ENCODE measurements around the gene RILPL1. TPM values are rescaled to one million over a fixed set of nuclear protein-coding genes. Genes with fewer than 3 reads are reported as not detected.
A peak's percentile ranks its signal among the peaks of the same experiment; 100 is the strongest.
"Not testable (repeated sequence)": the region's sequence is repeated elsewhere in the genome, so short reads cannot be mapped to it uniquely, and the experiment has no call there.

RILPL1 gene
- polyA plus RNA-seq, 2 donors = 5.6 to 7.3 TPM

DNA sequence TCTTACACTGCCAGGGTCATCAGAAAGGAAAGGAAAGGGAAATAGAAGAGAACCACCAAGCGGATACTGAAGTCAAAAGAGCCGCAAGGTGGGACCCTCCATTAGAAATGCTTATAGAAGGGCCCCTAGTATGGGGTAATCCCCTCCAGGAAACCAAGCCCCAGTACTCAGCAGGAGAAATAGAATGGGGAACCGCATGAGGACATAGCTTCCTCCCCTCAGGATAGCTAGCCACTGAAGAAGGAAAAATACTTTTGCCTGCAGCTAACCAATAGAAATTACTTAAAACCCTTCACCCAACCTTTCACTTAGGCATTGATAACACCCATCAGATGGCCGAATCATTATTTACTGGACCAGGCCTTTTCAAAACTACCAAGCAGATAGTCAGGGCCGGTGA, 21.3 kb upstream of the RILPL1 start:
- H3K9me3 ChIP-seq (ENCODE audit: control insufficient read depth in 2 of 2, insufficient read depth in 1 of 2, low read depth in 1 of 2, low read length in 1 of 2); H3K36me3 ChIP-seq (ENCODE audit: control insufficient read depth in 2 of 2, insufficient read depth in 2 of 2, low read length in 1 of 2); H3K4me3 ChIP-seq (ENCODE audit: low read depth in 1 of 2, low read length in 2 of 2); H3K4me1 ChIP-seq (ENCODE audit: control insufficient read depth in 2 of 2, insufficient read depth in 2 of 2, low read length in 1 of 2); H3K27me3 ChIP-seq (ENCODE audit: control insufficient read depth in 1 of 2, insufficient read depth in 2 of 2, low read length in 2 of 2); H3K27ac ChIP-seq (ENCODE audit: low read depth in 2 of 2, low read length in 1 of 2): not testable (repeated sequence)
- WGBS, 2 donors = 85 to 87% methylated on average over 5 of the region's 5 CpGs

DNA sequence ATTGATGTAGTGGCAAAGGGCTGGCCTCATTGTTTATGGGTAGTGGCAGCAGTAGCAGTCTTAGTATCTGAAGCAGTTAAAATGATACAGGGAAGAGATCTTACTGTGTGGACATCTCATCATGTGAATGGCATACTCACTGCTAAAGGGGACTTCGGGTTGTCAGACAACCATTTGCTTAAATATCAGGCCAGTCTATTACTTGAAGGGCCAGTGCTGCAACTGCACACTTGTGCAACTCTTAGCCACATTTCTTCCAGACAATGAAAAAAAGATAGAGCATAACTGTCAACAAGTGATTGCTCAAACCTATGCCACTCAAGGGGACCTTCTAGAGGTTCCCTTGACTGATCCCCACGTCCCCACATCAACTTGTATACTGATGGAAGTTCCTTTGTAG, 20.6 kb upstream of the RILPL1 start:
- H3K36me3 ChIP-seq (ENCODE audit: control insufficient read depth in 2 of 2, insufficient read depth in 2 of 2, low read length in 1 of 2); H3K4me3 ChIP-seq (ENCODE audit: low read depth in 1 of 2, low read length in 2 of 2); H3K27me3 ChIP-seq (ENCODE audit: control insufficient read depth in 1 of 2, insufficient read depth in 2 of 2, low read length in 2 of 2); H3K27ac ChIP-seq (ENCODE audit: low read depth in 2 of 2, low read length in 1 of 2); H3K9me3 ChIP-seq (ENCODE audit: control insufficient read depth in 2 of 2, insufficient read depth in 1 of 2, low read depth in 1 of 2, low read length in 1 of 2); H3K4me1 ChIP-seq (ENCODE audit: control insufficient read depth in 2 of 2, insufficient read depth in 2 of 2, low read length in 1 of 2): not testable (repeated sequence)
- 53 to 69% methylated on average over 2 of the region's 2 CpGs for WGBS, 2 donors

DNA sequence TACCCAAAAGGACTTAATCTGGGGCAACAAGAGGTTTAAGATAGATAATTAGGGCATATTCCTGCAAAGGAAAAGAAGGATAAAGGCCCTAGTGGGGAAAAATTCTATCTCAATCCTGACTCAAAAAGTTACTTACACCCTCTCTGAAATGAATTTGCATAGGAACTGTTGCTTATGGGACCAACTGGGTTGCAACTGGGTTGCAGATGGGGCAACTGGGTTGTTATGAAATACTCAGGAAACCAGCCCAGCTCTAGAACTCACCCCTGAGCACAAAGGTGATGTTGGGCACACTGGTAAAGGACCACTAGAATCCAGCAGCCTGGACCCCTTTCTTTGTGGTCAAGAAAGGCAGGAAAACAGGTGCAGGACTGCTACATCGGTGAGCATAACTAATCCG, 17.2 kb upstream of the RILPL1 start:
- 79 to 90% methylated on average over 2 of the region's 2 CpGs for WGBS, 2 donors
- Histone ChIP-seq H3K27me3 (ENCODE audit: control insufficient read depth in 1 of 2, insufficient read depth in 2 of 2, low read length in 2 of 2) (no peaks in the 10 kb centered on the region), H3K4me3 (ENCODE audit: low read depth in 1 of 2, low read length in 2 of 2) (no peak overlapping the region), H3K4me1 (ENCODE audit: control insufficient read depth in 2 of 2, insufficient read depth in 2 of 2, low read length in 1 of 2) (no peaks in the 10 kb centered on the region), H3K27ac (ENCODE audit: low read depth in 2 of 2, low read length in 1 of 2) (no peak overlapping the region), H3K36me3 (ENCODE audit: control insufficient read depth in 2 of 2, insufficient read depth in 2 of 2, low read length in 1 of 2) (no peaks in the 10 kb centered on the region), H3K9me3 (ENCODE audit: control insufficient read depth in 2 of 2, insufficient read depth in 1 of 2, low read depth in 1 of 2, low read length in 1 of 2) (no peaks in the 10 kb centered on the region)

DNA sequence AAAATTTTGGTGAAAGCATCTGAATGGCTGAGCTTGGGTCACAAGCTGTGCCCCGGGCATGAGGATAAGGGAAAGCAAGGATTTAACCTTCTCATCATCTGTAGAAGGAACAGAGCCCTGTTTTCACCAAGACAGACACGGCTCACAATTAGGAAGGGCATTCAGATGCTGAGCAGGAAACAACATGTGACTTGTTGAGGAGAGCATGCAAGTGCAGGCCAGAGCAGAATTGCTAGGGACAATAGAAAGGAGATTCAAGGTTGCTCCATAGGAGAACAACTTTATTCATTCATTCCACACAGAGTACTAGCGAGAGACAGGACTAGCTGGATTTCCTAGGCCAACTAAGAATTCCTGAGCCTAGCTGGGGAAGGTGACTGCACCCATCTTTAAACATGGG, 14.6 kb upstream of the RILPL1 start:
- Histone ChIP-seq H3K4me3 (ENCODE audit: low read depth in 1 of 2, low read length in 2 of 2) (no peak overlapping the region), H3K27me3 (ENCODE audit: control insufficient read depth in 1 of 2, insufficient read depth in 2 of 2, low read length in 2 of 2) (no peaks in the 10 kb centered on the region), H3K27ac (ENCODE audit: low read depth in 2 of 2, low read length in 1 of 2) (no peak overlapping the region), H3K9me3 (ENCODE audit: control insufficient read depth in 2 of 2, insufficient read depth in 1 of 2, low read depth in 1 of 2, low read length in 1 of 2) (no peaks in the 10 kb centered on the region), H3K4me1 (ENCODE audit: control insufficient read depth in 2 of 2, insufficient read depth in 2 of 2, low read length in 1 of 2) (no peaks in the 10 kb centered on the region), H3K36me3 (ENCODE audit: control insufficient read depth in 2 of 2, insufficient read depth in 2 of 2, low read length in 1 of 2) (no peaks in the 10 kb centered on the region)
- WGBS, 2 donors = 57 to 60% methylated on average over 3 of the region's 3 CpGs

DNA sequence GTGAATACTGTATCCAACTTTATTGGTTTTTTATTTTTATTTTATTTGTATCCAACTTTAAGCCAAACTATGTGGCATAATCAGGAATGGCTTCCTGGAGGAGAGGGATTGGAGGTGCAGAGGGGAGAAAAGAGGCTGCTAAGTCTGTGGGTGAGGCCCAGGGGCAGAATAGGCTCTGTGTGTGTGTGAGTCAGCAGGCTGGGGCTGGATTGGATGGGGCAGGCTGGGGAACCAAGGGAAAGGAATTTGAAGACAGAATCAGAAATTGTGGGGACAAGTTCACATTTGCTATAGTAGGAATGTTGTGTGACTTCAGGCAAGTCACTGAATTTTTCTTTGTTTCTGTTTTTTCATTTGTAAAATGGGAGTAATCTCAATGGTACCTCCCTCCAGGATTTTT, 12.8 kb upstream of the RILPL1 start:
- H3K27ac ChIP-seq (ENCODE audit: low read depth in 2 of 2, low read length in 1 of 2) = no peak overlapping the region
- H3K36me3 ChIP-seq (ENCODE audit: control insufficient read depth in 2 of 2, insufficient read depth in 2 of 2, low read length in 1 of 2) = no peaks in the 10 kb centered on the region
- H3K4me1 ChIP-seq (ENCODE audit: control insufficient read depth in 2 of 2, insufficient read depth in 2 of 2, low read length in 1 of 2) = no peaks in the 10 kb centered on the region
- H3K9me3 ChIP-seq (ENCODE audit: control insufficient read depth in 2 of 2, insufficient read depth in 1 of 2, low read depth in 1 of 2, low read length in 1 of 2) = no peaks in the 10 kb centered on the region
- H3K27me3 ChIP-seq (ENCODE audit: control insufficient read depth in 1 of 2, insufficient read depth in 2 of 2, low read length in 2 of 2) = no peaks in the 10 kb centered on the region
- H3K4me3 ChIP-seq (ENCODE audit: low read depth in 1 of 2, low read length in 2 of 2) = no peak overlapping the region

DNA sequence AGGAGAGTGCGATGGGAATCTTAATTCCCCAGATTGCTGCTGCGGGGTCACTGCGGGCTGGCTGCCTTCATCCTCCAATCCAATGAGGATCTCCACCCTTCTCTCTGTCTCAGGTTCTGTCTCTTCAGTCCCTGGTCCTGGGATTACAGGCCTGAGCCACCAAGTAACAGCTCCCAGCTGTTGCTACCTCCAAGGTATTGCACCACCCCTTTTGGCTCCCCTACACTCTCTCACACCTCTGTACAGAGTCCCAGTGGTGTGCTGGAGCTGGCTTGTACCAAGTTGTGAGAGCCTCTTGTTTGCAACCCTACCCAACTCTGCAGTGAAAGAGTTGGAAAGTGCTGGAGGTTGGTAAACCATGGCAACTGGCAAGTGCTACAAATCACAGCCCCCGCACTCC, 10.0 kb upstream of the RILPL1 start:
- H3K4me1 ChIP-seq (ENCODE audit: control insufficient read depth in 2 of 2, insufficient read depth in 2 of 2, low read length in 1 of 2) = no peaks in the 10 kb centered on the region
- H3K27me3 ChIP-seq (ENCODE audit: control insufficient read depth in 1 of 2, insufficient read depth in 2 of 2, low read length in 2 of 2) = no peaks in the 10 kb centered on the region
- H3K9me3 ChIP-seq (ENCODE audit: control insufficient read depth in 2 of 2, insufficient read depth in 1 of 2, low read depth in 1 of 2, low read length in 1 of 2) = no peaks in the 10 kb centered on the region
- WGBS, 2 donors = 92 to 94% methylated on average over 4 of the region's 4 CpGs
- H3K36me3 ChIP-seq (ENCODE audit: control insufficient read depth in 2 of 2, insufficient read depth in 2 of 2, low read length in 1 of 2) = no peaks in the 10 kb centered on the region
- no peak overlapping the region for H3K27ac ChIP-seq (ENCODE audit: low read depth in 2 of 2, low read length in 1 of 2)
- no peak overlapping the region for H3K4me3 ChIP-seq (ENCODE audit: low read depth in 1 of 2, low read length in 2 of 2)

DNA sequence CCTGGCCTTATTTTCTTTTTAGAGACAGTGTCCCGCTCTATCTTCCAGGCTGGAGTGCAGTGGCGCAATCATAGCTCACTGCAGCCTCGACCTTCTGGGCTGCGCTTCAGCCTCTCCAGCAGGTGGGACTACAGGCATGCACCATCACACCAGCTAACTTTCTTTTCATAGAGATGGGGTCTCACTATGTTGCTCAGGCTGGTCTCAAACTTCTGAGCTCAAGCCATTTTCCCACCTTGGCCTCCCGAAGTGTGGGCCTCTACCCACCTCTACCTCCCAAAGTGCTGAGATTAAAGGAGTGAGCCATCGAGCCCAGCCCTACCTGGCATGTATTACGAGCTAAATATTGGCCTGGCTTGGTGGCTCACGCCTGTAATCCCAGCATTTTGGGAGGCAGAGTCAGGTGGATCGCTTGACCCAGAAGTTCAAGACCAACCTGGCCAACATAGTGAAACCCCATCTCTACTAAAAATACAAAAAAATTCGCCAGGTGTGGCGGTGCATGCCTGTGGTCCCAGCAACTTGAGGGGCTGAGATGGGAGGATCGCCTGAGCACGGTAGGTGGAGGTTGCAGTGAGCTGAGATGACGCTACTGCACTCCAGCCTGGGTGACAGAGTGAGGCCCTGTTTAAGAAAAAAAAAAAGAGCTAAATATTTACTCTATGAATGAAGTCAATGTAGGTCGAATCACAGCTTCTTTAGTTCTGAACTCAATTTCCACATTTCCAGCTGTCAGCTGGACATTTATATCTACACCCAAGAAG, 7.6 kb upstream of the RILPL1 start:
- 87 to 89% methylated on average over 15 of the region's 15 CpGs for WGBS, 2 donors
- no peak overlapping the region for H3K27ac ChIP-seq (ENCODE audit: low read depth in 2 of 2, low read length in 1 of 2)

DNA sequence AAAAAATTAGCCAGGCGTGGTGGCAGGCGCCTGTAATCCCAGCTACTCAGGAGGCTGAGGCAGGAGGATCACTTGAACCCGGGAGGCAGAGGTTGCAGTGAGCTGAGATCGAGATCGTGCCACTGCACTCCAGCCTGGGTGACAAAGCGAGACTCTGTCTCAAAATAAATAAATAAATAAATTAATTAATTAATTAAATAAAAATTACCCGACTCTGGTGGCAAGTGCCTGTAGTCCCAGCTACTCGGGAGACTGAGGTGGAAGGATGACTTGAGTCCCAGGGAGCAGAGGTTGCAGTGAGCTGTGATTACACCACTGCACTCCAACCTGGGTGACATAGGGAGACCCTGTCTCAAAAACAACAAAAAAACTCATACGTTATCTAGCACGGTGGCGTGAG, 2.4 kb upstream of the RILPL1 start:
- H3K4me3 ChIP-seq (ENCODE audit: low read depth in 1 of 2, low read length in 2 of 2); H3K27me3 ChIP-seq (ENCODE audit: control insufficient read depth in 1 of 2, insufficient read depth in 2 of 2, low read length in 2 of 2); H3K9me3 ChIP-seq (ENCODE audit: control insufficient read depth in 2 of 2, insufficient read depth in 1 of 2, low read depth in 1 of 2, low read length in 1 of 2); H3K36me3 ChIP-seq (ENCODE audit: control insufficient read depth in 2 of 2, insufficient read depth in 2 of 2, low read length in 1 of 2); H3K27ac ChIP-seq (ENCODE audit: low read depth in 2 of 2, low read length in 1 of 2): not testable (repeated sequence)
- WGBS, 2 donors = 82 to 88% methylated on average over 11 of the region's 11 CpGs
- H3K4me1 ChIP-seq (ENCODE audit: control insufficient read depth in 2 of 2, insufficient read depth in 2 of 2, low read length in 1 of 2) = peaks cover 2 to 14% of the 10 kb centered on the region in 2 donors

More for the DNA sequence above, 7.6 kb upstream of the RILPL1 start:
- Histone ChIP-seq H3K4me1 (ENCODE audit: control insufficient read depth in 2 of 2, insufficient read depth in 2 of 2, low read length in 1 of 2) (no peaks in the 10 kb centered on the region), H3K9me3 (ENCODE audit: control insufficient read depth in 2 of 2, insufficient read depth in 1 of 2, low read depth in 1 of 2, low read length in 1 of 2) (no peaks in the 10 kb centered on the region), H3K4me3 (ENCODE audit: low read depth in 1 of 2, low read length in 2 of 2) (no peak overlapping the region), H3K36me3 (ENCODE audit: control insufficient read depth in 2 of 2, insufficient read depth in 2 of 2, low read length in 1 of 2) (no peaks in the 10 kb centered on the region), H3K27me3 (ENCODE audit: control insufficient read depth in 1 of 2, insufficient read depth in 2 of 2, low read length in 2 of 2) (no peaks in the 10 kb centered on the region)

DNA sequence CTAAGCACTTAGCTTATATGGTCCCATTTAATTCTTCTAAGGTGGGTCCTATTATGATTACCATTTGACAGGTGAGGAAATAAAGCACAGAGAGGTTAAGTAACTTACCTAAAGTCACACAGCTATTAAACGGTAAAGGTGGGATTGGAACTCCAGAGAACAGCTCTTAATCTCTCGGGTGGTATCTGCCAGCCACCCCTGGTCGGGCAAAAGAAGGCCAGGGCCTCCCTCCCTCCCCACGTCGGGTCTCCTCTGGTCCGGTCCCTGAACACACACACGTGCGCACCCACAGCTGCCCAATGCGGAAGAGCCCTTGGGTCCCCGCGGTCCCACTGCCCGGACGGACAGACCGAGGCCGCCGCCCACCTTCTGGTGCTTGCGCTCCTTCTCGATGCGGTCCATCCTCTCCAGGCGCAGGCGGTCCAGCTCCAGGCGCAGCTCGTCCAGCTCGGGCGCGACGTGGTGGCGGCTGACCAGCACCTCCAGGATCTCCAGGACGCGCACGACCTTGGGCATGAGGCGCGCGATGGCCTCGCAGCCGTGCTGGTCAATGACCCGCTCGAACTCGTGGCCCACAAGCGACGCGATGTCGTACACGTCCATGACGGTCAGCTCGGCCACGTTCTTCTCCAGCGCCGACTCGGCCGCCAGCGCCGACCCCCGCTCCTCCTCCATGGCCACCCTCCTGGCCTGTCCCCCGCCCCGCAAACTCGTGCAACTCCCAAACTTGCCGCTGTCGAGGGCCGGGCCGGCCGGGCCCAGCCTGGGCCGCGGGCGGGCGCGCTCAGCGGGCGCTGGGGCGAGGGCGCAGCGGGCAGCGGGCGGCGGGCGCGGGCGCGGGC, 490 bp downstream of the RILPL1 start:
- Histone ChIP-seq H3K9me3 (ENCODE audit: control insufficient read depth in 2 of 2, insufficient read depth in 1 of 2, low read depth in 1 of 2, low read length in 1 of 2) (no peaks in the 10 kb centered on the region), H3K36me3 (ENCODE audit: control insufficient read depth in 2 of 2, insufficient read depth in 2 of 2, low read length in 1 of 2) (peaks cover 0 to 6% of the 10 kb centered on the region in 2 donors), H3K4me1 (ENCODE audit: control insufficient read depth in 2 of 2, insufficient read depth in 2 of 2, low read length in 1 of 2) (peaks cover 2 to 14% of the 10 kb centered on the region in 2 donors), H3K27me3 (ENCODE audit: control insufficient read depth in 1 of 2, insufficient read depth in 2 of 2, low read length in 2 of 2) (no peaks in the 10 kb centered on the region), H3K27ac (ENCODE audit: low read depth in 2 of 2, low read length in 1 of 2) (peak overlapping the region; percentile 66 to 86), H3K4me3 (ENCODE audit: low read depth in 1 of 2, low read length in 2 of 2) (peak overlapping the region; percentile 70 to 72)
- WGBS, 2 donors = 4% methylated on average over 59 to 79 of the region's 79 CpGs

Data from esophagus (tissue), 2 donors.